Stomach (tissue), 9 donors: Measurements from ENCODE around the gene KCNAB1. TPM values are rescaled to one million over a fixed set of nuclear protein-coding genes. Genes with fewer than 3 reads are reported as not detected.

Experiments
- DNase-seq, 2 donors: peaks; one replicate each; pipeline versions ENCODE4 v3.0.0 to v3.0.0-alpha.2; 2013 to 2019
- H3K27ac ChIP-seq, 5 donors: fragments of 200-600 bp in 4 of 5; sonication (generic) in 4 of 5; one replicate each; pipeline ENCODE4 v1.5.1; 2013 to 2019; ENCODE audit warnings: mild to moderate bottlenecking in 1 of 5, moderate library complexity in 1 of 5
- H3K27me3 ChIP-seq, 3 donors: fragments of 200-600 bp; sonication (generic); one replicate each; pipeline ENCODE4 v1.5.1; 2017 to 2019; ENCODE audit warnings: mixed run types in 1 of 3
- H3K36me3 ChIP-seq, 4 donors: fragments of 200-600 bp; sonication (generic); 1 replicate in 3 of 4; 2 replicates in 1 of 4; pipeline ENCODE4 v1.5.1; 2016 to 2019
- H3K4me1 ChIP-seq, 4 donors: fragments of 200-600 bp; sonication (generic); one replicate each; pipeline ENCODE4 v1.5.1; 2016 to 2019
- H3K4me3 ChIP-seq, 4 donors: fragments of 200-600 bp; sonication (generic) in 3 of 4; one replicate each; pipeline ENCODE4 v1.5.1; 2016 to 2019; ENCODE audit warnings: mild to moderate bottlenecking in 1 of 4
- H3K9me3 ChIP-seq, 4 donors: fragments of 200-600 bp; sonication (generic); one replicate each; pipeline ENCODE4 v1.5.1; 2016 to 2019
- EP300 ChIP-seq: sonication (generic); formaldehyde crosslinking; IDR thresholded peaks from one replicate; pipeline ENCODE4 v1.6.1; 2017; ENCODE audit warnings: antibody characterized with exemption
- POLR2A ChIP-seq, 4 donors: fragments of 450-650 bp; IDR thresholded peaks; one replicate each; pipeline ENCODE4 v1.6.1; 2016; ENCODE audit warnings: antibody characterized with exemption in 4 of 4, control low read depth in 2 of 4, mild to moderate bottlenecking in 1 of 4, moderate library complexity in 1 of 4
- POLR2AphosphoS5 ChIP-seq, 3 donors: sonication (generic); formaldehyde crosslinking; IDR thresholded peaks; one replicate each; pipeline ENCODE4 v1.6.1; 2016; ENCODE audit warnings: antibody characterized with exemption in 3 of 3
- WGBS, 5 donors: extraction: QIAGEN DNeasy Blood & Tissue Kit in 3 of 5; methylation state at CpG; one replicate each; pipeline versions ENCODE4 v1.1.5 to v1.1.7; 2013 to 2018; 5-methylcytosine and 5-hydroxymethylcytosine counted together
- intact Hi-C: fragments of 100-400 bp; cut with DNase I; formaldehyde crosslinking; loops from one replicate; pipeline ENCODE4 v1.15.1; 2023; ENCODE audit warnings: low total_unique reads
- polyA plus RNA-seq, 3 donors: library from polyadenylated mRNA; stranded (reverse); fragments of 200-250 nt; gene quantifications; one replicate each; pipeline ENCODE4 v1.2.3, GENCODE V29; 2013
- total RNA-seq, 5 donors: library from RNA; depleted of rRNA; stranded (reverse); fragments of >200 nt; gene quantifications; one replicate each; pipeline versions ENCODE4 v1.1.0 to v1.2.3, GENCODE V29; 2014 to 2016
- TF ChIP-seq, protein P1 (sequence below), 7 experiments: fragments of 450-650 bp in 4 of 7; fragments of 200-600 bp in 3 of 7; sonication (generic) in 3 of 7; IDR thresholded peaks; one replicate each; pipeline ENCODE4 v1.5.1; 2016 to 2019; ENCODE audit warnings: antibody characterized with exemption in 7 of 7, control low read depth in 2 of 7, mild to moderate bottlenecking in 1 of 7
- donor health status: healthy with polysubstance abuse.
- donor health status: Bipolar disorder and iron deficiency.
- donor health status: healthy.

Gene KCNAB1
- total and polyA plus RNA-seq, 8 donors = 0.12 to 3.8 (median 0.29) TPM; not detected in 2

- TF ChIP-seq, protein P1, sequence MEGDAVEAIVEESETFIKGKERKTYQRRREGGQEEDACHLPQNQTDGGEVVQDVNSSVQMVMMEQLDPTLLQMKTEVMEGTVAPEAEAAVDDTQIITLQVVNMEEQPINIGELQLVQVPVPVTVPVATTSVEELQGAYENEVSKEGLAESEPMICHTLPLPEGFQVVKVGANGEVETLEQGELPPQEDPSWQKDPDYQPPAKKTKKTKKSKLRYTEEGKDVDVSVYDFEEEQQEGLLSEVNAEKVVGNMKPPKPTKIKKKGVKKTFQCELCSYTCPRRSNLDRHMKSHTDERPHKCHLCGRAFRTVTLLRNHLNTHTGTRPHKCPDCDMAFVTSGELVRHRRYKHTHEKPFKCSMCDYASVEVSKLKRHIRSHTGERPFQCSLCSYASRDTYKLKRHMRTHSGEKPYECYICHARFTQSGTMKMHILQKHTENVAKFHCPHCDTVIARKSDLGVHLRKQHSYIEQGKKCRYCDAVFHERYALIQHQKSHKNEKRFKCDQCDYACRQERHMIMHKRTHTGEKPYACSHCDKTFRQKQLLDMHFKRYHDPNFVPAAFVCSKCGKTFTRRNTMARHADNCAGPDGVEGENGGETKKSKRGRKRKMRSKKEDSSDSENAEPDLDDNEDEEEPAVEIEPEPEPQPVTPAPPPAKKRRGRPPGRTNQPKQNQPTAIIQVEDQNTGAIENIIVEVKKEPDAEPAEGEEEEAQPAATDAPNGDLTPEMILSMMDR (IDR thresholded peaks at IDR 0.05) = no peak
- TF ChIP-seq POLR2A (IDR thresholded peaks at IDR 0.05) (no peak), POLR2AphosphoS5 (IDR thresholded peaks at IDR 0.05) (no peak), EP300 (no peak)
- no peak overlapping the region for H3K4me3 ChIP-seq
- H3K4me1 ChIP-seq = no peaks in the 10 kb centered on the region
- DNase-seq = no peak
- H3K9me3 ChIP-seq = no peaks in the 10 kb centered on the region
- peaks cover 0 to 11% (median 0%) of the 10 kb centered on the region in 3 donors for H3K27me3 ChIP-seq
- H3K27ac ChIP-seq = no peak overlapping the region
- no peaks in the 10 kb centered on the region for H3K36me3 ChIP-seq
- intact Hi-C loops = no loop called here
- 90 to 97% (median 91%) methylated on average over 3 of the region's 3 CpGs for WGBS, 5 donors
Measured at GRCh38 chr3:156215751-156216150, 95.4 kb downstream of the KCNAB1 start.

GRCh38 chr3:156216216-156216615 is 95.8 kb downstream of the KCNAB1 start:
- no peak for DNase-seq
- H3K9me3 ChIP-seq = no peaks in the 10 kb centered on the region
- no peaks in the 10 kb centered on the region for H3K36me3 ChIP-seq
- intact Hi-C loops = no loop called here
- no peak for TF ChIP-seq POLR2AphosphoS5 (IDR thresholded peaks at IDR 0.05)
- TF ChIP-seq, protein P1 (IDR thresholded peaks at IDR 0.05) = no peak
- H3K27ac ChIP-seq = no peak overlapping the region
- H3K4me1 ChIP-seq = no peaks in the 10 kb centered on the region
- H3K4me3 ChIP-seq = no peak overlapping the region
- peaks cover 0 to 11% (median 0%) of the 10 kb centered on the region in 3 donors for H3K27me3 ChIP-seq
- 76 to 92% (median 89%) methylated on average over 2 of the region's 2 CpGs for WGBS, 5 donors

DNA sequence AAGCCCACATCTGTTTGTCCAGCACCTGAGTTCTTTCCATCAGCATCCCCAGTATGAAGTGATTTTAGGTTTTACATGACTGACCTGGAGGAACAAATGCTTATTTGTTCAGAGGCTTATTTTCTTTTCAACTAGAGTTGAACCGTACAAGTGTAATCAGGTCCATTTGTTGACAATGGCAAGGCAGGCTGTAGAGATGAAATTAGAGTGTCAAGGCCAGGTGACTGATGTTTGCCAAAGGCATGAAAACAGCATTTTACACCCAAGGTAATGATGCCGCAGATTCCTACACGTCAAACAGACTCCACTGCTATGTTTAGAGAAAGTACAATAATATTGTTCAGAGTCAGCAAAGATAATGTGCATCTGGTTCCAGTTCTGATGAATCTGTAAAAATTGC is 96.5 kb downstream of the KCNAB1 start:
- Histone ChIP-seq H3K4me1 (no peaks in the 10 kb centered on the region), H3K27ac (no peak overlapping the region), H3K36me3 (no peaks in the 10 kb centered on the region), H3K4me3 (no peak overlapping the region), H3K27me3 (peaks cover 0 to 11% (median 0%) of the 10 kb centered on the region in 3 donors), H3K9me3 (no peaks in the 10 kb centered on the region)
- intact Hi-C loops = no loop called here
- no peak for TF ChIP-seq POLR2A (IDR thresholded peaks at IDR 0.05)
- no peak for TF ChIP-seq POLR2AphosphoS5 (IDR thresholded peaks at IDR 0.05)
- TF ChIP-seq EP300 = no peak
- TF ChIP-seq, protein P1 (IDR thresholded peaks at IDR 0.05) = no peak
- no peak for DNase-seq
- 28 to 54% (median 35%) methylated on average over 3 of the region's 3 CpGs for WGBS, 5 donors

DNA sequence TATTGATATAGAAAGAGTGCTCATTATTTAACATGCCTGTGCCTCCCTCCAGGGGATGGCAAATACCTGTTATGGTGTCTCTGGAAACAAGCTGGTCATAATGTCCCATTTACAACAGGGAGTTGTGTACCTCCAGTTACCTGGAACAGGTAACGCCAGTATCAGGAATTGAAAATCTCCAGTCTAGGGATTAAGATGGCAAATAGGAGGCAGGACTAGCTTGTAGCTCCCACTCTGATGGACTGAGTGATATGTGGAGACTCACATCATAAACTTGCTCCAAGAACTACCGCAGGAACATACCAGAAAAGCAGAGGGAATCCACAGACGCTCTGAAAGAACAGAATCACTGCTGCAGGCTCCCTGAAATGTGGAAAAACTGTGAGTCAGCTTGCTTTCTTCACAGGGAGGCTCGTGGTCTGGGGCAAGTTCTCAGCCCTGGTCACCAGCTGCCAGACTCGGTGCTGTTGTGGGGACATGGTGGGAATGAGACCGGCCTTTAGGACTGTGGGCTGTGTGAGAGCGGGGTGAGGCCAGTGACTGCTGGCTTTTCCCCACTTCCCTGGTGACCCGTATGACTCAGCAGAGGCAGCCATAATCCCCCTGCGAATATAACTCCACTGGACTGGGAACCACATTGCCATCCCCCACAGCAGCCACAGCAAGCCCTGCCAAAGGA is 97.4 kb downstream of the KCNAB1 start:
- Histone ChIP-seq H3K9me3 (no peaks in the 10 kb centered on the region), H3K36me3 (no peaks in the 10 kb centered on the region), H3K4me1 (no peaks in the 10 kb centered on the region), H3K4me3 (no peak overlapping the region), H3K27ac (no peak overlapping the region), H3K27me3 (peaks cover 0 to 11% (median 0%) of the 10 kb centered on the region in 3 donors)
- 78 to 89% (median 85%) methylated on average over 8 to 9 of the region's 9 CpGs for WGBS, 5 donors
- intact Hi-C loops = no loop called here
- DNase-seq = no peak
- TF ChIP-seq POLR2AphosphoS5 (IDR thresholded peaks at IDR 0.05) (no peak), EP300 (no peak), POLR2A (IDR thresholded peaks at IDR 0.05) (no peak)
- TF ChIP-seq, protein P1 (IDR thresholded peaks at IDR 0.05) = no peak
